Subcutaneous adipose tissue (tissue), 4 donors: Measurements from ENCODE around the gene NT5DC3. TPM values are rescaled to one million over a fixed set of nuclear protein-coding genes. Genes with fewer than 3 reads are reported as not detected.

Experiments used
- total RNA-seq, 4 donors: library from RNA; depleted of rRNA; stranded (reverse); fragments of >200 nt; gene quantifications; one replicate each; pipeline ENCODE4 v1.1.0, GENCODE V29; 2016
- TF ChIP-seq, protein P1 (sequence below): fragments of 450-650 bp; IDR thresholded peaks from one replicate; pipeline ENCODE4 v1.5.1; 2016; ENCODE audit warnings: low read depth, mild to moderate bottlenecking, control low read depth, antibody characterized with exemption, moderate library complexity

The NT5DC3 gene
- total RNA-seq, 4 donors from 2014 or later = 4.5 to 7.0 (median 5.6) TPM

DNA sequence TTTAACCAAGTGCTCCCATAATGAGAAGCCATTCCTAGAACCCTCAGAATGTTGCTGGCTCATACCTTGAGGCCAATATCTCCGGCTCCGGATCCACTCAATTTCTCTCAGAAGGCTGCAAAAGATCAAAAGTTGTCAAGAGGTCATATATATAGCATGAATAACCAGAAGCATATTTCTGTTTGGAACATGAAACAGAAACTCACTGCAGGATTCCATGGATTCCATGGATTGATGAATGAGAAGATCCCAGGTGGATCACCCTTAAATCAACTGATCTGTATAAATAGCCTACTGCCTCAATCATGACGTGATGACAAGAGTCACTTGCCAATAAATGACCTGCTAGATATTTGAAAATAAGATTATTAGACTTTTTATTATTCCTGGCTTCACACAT, 3.3 kb upstream of the NT5DC3 start:
- TF ChIP-seq, protein P1, sequence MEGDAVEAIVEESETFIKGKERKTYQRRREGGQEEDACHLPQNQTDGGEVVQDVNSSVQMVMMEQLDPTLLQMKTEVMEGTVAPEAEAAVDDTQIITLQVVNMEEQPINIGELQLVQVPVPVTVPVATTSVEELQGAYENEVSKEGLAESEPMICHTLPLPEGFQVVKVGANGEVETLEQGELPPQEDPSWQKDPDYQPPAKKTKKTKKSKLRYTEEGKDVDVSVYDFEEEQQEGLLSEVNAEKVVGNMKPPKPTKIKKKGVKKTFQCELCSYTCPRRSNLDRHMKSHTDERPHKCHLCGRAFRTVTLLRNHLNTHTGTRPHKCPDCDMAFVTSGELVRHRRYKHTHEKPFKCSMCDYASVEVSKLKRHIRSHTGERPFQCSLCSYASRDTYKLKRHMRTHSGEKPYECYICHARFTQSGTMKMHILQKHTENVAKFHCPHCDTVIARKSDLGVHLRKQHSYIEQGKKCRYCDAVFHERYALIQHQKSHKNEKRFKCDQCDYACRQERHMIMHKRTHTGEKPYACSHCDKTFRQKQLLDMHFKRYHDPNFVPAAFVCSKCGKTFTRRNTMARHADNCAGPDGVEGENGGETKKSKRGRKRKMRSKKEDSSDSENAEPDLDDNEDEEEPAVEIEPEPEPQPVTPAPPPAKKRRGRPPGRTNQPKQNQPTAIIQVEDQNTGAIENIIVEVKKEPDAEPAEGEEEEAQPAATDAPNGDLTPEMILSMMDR = no peak

DNA sequence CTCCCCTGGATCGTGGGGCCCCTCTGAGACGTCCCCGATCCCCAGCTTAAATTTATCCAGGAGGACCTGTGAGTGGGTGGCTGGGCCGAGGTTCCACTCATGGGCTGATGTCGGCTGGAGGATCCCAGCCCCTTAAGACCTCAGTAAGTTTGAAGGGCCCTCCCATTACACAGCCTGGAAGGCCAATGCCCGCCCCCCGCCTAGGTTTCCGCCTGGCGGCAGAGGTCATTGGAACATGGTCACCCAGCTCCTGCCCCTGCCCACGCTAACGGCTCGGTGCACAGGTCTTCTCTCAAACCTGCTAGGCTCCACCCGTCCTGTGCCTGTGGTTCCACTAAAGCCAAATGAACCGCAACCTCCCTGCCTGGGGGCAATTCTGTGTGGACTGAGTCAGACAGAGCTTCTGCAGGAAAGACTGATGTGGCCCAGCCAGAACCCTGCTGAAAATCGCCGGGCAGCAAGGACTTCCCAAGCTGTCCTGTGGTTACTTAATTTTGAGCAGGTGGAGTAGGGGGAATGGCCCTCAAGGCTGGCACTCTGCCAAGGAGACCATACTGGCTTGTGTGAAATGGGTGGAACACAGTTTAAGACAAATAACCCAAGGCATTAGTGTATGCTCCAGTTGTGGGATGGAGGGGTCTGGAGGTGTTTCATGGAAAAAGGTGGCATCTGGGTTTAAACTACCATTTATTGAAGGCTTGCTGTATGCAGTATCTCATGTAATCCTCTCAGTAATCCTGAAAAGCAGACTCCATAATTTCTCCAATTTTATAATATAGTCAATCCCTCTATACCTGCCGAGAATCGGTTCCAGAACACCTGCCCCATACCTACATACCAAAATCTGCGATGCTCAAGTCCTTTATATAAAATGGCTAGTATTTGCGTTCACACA, 903 bp upstream of the NT5DC3 start:
- TF ChIP-seq, protein P1 = no peak

DNA sequence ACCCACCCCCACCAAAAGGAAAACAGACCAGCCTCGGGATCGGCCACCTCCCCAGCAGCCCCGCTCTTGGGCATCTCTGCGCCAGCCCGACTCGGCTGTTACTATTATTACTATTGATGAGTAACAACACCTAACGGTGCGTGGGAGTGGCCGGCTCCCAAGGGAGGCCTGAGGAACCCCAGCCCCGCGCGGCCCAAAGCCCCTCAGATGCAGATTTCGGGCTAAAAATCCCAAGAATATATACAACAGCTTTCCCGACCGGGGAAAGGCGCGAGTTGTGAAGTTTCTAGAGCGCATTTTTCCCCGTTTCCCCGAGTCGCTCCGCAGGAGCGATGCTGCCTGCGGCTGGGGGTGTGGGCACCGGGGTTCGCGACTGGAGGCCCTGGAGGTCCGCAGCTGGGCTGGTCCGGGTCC, 565 bp downstream of the NT5DC3 start:
- TF ChIP-seq, protein P1 = no peak

DNA sequence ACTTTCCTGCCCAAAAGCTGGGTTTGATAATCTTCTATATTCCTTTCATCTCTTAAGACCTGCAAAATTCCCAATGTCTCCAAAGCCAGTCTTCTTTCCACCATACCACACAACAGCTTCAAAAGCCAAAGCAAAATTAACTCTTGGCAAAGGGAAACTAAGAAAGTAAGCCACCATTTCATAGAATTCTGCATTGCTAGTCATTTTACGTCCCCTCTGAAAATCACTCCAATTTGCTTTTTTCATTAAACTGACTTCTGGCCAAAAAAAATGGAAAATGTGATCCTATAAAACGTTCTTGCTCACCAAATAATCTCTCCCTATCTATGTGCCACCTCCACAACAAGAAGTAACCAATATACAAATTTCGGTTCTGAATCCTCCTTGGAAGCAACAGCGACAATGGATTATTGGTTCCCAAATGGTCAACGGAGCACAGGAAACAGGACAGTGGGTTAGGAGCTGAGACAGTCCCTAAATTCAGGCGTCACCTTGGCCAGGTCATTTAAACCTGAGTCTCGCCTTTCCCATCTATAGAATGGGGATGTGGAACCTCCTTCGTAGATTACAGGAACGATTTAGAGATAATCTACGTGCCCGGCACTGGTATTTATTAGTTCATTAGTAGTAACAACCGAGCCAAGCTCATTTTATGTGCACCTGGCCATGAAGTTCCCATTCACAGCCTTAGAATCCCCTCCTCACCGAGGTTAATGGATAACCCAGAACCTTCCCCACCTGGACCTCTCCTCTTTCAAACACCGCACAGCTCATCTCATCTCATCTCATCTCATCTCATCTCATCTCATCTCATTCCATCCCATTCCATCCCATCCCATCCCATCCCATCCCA, 1.2 kb downstream of the NT5DC3 start:
- TF ChIP-seq, protein P1 = no peak

DNA sequence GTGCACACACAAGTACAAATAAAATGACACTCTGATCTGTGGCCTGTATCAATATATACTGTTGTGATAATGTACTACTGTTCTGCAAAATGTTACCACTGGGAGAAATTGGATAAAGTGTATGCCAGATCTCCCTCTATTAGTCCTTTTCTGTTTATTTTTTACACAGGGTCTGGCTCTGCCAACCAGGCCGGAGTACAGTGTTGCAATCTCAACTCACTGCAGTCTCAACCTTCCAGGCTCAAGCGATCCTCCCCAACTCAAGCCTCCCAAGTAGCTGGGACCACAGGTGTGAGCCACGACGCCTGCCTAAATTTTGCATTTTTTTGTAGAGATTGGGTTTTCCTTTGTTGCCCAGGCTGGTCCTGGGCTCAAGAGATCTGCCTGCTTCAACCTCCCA, 1.9 kb downstream of the NT5DC3 start:
- TF ChIP-seq, protein P1 = no peak

DNA sequence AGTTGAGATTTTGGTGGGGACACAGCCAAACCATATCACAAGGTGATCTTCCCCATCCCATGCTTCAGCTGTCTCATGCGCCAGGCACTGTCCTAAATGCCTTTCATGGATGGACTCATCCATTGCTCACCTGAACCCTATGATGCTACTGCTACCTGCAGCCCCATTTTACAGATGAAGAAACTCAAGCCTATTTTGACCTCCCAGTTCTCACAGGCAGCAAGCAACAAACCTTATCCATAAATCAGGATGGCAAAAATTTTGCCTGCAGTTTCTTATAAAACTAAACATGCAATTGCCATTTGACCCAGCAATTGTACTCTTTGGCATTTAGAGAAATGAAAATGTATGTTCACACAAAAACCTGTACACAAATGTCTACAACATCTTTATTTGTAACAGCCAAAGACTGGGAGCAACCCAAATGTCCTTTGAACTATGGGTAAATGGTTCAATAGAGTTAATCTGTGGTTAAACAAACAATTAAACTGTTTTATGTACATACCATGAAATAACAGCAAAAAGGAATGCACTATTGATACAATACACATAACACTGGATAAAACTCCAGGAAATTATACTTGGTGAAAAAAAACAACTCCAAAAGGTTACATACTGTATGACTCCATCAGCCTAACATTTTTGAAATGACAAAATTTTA, 2.6 kb downstream of the NT5DC3 start:
- TF ChIP-seq, protein P1 = no peak
